KMS-11 (cell line): Measurements from ENCODE around the gene QPRT.
"Not testable (repeated sequence)": the region's sequence is repeated elsewhere in the genome, so short reads cannot be mapped to it uniquely, and the experiment has no call there.

Experiments
- H2AFZ ChIP-seq: fragments of 200-600 bp; sonication (generic); 2 replicates; pipeline ENCODE4 v1.6.1; 2016; ENCODE audit warnings: antibody characterized with exemption, mixed run types, low read depth
- H3K27ac ChIP-seq: fragments of 200-600 bp; sonication (generic); 2 replicates; pipeline ENCODE4 v1.6.1; 2016; ENCODE audit warnings: mild to moderate bottlenecking, mixed run types
- H3K27me3 ChIP-seq: fragments of 200-600 bp; sonication (generic); 2 replicates; pipeline ENCODE4 v1.6.1; 2017; ENCODE audit warnings: mild to moderate bottlenecking, low read depth, mixed run types, moderate library complexity; ENCODE audit not compliant: insufficient read depth
- H3K36me3 ChIP-seq: fragments of 200-600 bp; sonication (generic); 2 replicates; pipeline ENCODE4 v1.6.1; 2017; ENCODE audit warnings: mild to moderate bottlenecking, mixed run types; ENCODE audit not compliant: insufficient read depth
- H3K4me1 ChIP-seq: fragments of 200-600 bp; sonication (generic); 2 replicates; pipeline ENCODE4 v1.6.1; 2016; ENCODE audit warnings: mild to moderate bottlenecking, low read depth, mixed run types; ENCODE audit not compliant: poor library complexity, severe bottlenecking
- H3K4me2 ChIP-seq: fragments of 200-600 bp; sonication (generic); 2 replicates; pipeline ENCODE4 v1.7.0; 2016; ENCODE audit warnings: mild to moderate bottlenecking, mixed run types
- H3K4me3 ChIP-seq: fragments of 200-600 bp; sonication (generic); IDR thresholded peaks from 2 replicates; pipeline ENCODE4 v1.6.1; 2017; ENCODE audit warnings: low read depth, low read length, mixed read lengths; ENCODE audit not compliant: insufficient read depth
- H3K79me2 ChIP-seq: fragments of 200-600 bp; sonication (generic); 2 replicates; pipeline ENCODE4 v1.6.1; 2016; ENCODE audit warnings: low read depth, mixed run types; ENCODE audit not compliant: insufficient read depth
- H3K9ac ChIP-seq: fragments of 200-600 bp; sonication (generic); 2 replicates; pipeline ENCODE4 v1.6.1; 2016; ENCODE audit warnings: mild to moderate bottlenecking, mixed run types
- H4K20me1 ChIP-seq: fragments of 200-600 bp; sonication (generic); 2 replicates; pipeline ENCODE4 v1.6.1; 2016; ENCODE audit warnings: mild to moderate bottlenecking, mixed run types; ENCODE audit not compliant: insufficient read depth
- TF ChIP-seq, protein P1 (sequence below): fragments of 200-600 bp; sonication (generic); conservative IDR thresholded peaks from 2 replicates; pipeline ENCODE4 v1.6.1; 2017; ENCODE audit warnings: low read depth, mild to moderate bottlenecking, antibody characterized with exemption, low read length, moderate library complexity, mixed read lengths

Gene QPRT

GRCh38 chr16:29665294-29666077 lies 13.5 kb upstream of the QPRT start:
- H3K27ac ChIP-seq, result no peak overlapping the region
- TF ChIP-seq, protein P1, sequence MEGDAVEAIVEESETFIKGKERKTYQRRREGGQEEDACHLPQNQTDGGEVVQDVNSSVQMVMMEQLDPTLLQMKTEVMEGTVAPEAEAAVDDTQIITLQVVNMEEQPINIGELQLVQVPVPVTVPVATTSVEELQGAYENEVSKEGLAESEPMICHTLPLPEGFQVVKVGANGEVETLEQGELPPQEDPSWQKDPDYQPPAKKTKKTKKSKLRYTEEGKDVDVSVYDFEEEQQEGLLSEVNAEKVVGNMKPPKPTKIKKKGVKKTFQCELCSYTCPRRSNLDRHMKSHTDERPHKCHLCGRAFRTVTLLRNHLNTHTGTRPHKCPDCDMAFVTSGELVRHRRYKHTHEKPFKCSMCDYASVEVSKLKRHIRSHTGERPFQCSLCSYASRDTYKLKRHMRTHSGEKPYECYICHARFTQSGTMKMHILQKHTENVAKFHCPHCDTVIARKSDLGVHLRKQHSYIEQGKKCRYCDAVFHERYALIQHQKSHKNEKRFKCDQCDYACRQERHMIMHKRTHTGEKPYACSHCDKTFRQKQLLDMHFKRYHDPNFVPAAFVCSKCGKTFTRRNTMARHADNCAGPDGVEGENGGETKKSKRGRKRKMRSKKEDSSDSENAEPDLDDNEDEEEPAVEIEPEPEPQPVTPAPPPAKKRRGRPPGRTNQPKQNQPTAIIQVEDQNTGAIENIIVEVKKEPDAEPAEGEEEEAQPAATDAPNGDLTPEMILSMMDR, result no peak
- H4K20me1 ChIP-seq, result no peaks in the 10 kb centered on the region
- no peaks in the 10 kb centered on the region for H3K36me3 ChIP-seq
- no peak overlapping the region for H3K9ac ChIP-seq
- no peak overlapping the region for H2AFZ ChIP-seq
- H3K79me2 ChIP-seq, result no peaks in the 10 kb centered on the region
- peaks cover 9% of the 10 kb centered on the region for H3K4me1 ChIP-seq
- H3K27me3 ChIP-seq, result no peaks in the 10 kb centered on the region
- no peak overlapping the region for H3K4me3 ChIP-seq
- H3K4me2 ChIP-seq, result no peak overlapping the region

DNA sequence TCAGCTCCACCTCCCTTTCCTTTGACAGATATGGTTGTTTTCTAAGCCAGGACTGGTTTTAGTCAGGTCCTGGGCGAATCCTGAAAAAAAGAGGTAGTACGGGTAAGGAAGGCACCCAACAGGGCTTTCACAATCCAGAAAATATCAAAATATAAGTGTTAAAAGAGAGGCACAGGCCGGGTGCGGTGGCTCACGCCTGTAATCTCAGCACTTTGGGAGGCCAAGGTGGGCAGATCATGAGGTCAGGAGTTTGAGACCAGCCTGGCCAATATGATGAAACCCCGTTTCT lies 11.7 kb upstream of the QPRT start:
- not testable (repeated sequence) for H3K4me3 ChIP-seq, H3K4me2 ChIP-seq, H3K27ac ChIP-seq, H4K20me1 ChIP-seq, H3K27me3 ChIP-seq, H2AFZ ChIP-seq, H3K79me2 ChIP-seq, H3K4me1 ChIP-seq, H3K36me3 ChIP-seq, H3K9ac ChIP-seq

DNA sequence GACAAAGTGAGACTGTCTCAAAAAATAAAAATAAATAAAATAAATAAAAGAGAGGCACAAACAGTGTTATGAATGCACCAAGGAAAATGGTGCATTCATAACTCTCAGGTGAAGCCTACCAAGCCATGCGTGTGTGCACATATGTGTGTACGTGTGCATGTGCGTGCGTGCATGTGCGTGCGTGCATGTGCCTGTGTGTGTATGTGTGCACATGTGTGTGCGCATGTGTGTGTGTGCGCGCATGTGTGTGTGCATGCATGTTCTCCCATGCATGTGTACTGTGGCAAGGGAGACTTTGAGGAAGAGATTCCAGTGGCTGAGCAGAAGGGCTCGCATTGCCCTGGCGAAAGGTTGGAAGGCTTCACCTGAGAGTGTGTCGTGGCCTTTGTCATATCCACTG lies 11.2 kb upstream of the QPRT start:
- H3K4me3 ChIP-seq, result no peak overlapping the region
- no peaks in the 10 kb centered on the region for H3K36me3 ChIP-seq
- no peak overlapping the region for H3K27ac ChIP-seq

GRCh38 chr16:29668267-29668666 lies 10.7 kb upstream of the QPRT start:
- no peak overlapping the region for H3K4me2 ChIP-seq

More for the DNA sequence above, 11.2 kb upstream of the QPRT start:
- Histone ChIP-seq H3K79me2 (no peaks in the 10 kb centered on the region), H4K20me1 (no peaks in the 10 kb centered on the region), H3K4me1 (no peaks in the 10 kb centered on the region), H3K4me2 (no peak overlapping the region), H2AFZ (no peak overlapping the region), H3K9ac (no peak overlapping the region), H3K27me3 (no peaks in the 10 kb centered on the region)
- TF ChIP-seq, protein P1, result no peak

GRCh38 chr16:29673501-29673900 lies 5.5 kb upstream of the QPRT start:
- peaks cover 4% of the 10 kb centered on the region for H3K4me1 ChIP-seq
- TF ChIP-seq, protein P1, result no peak
- H3K36me3 ChIP-seq, result no peaks in the 10 kb centered on the region
- no peak overlapping the region for H2AFZ ChIP-seq
- no peaks in the 10 kb centered on the region for H4K20me1 ChIP-seq
- H3K27ac ChIP-seq, result no peak overlapping the region
- H3K4me3 ChIP-seq, result no peak overlapping the region
- no peak overlapping the region for H3K9ac ChIP-seq
- H3K27me3 ChIP-seq, result no peaks in the 10 kb centered on the region
- H3K79me2 ChIP-seq, result no peaks in the 10 kb centered on the region
- H3K4me2 ChIP-seq, result no peak overlapping the region

More at GRCh38 chr16:29668267-29668666, 10.7 kb upstream of the QPRT start:
- H3K27me3 ChIP-seq, result no peaks in the 10 kb centered on the region
- no peaks in the 10 kb centered on the region for H3K36me3 ChIP-seq
- no peaks in the 10 kb centered on the region for H4K20me1 ChIP-seq
- no peak overlapping the region for H3K9ac ChIP-seq
- H3K27ac ChIP-seq, result no peak overlapping the region
- no peaks in the 10 kb centered on the region for H3K4me1 ChIP-seq
- no peaks in the 10 kb centered on the region for H3K79me2 ChIP-seq
- H3K4me3 ChIP-seq, result no peak overlapping the region
- TF ChIP-seq, protein P1, result no peak
- H2AFZ ChIP-seq, result no peak overlapping the region
